Peyer's patch (tissue), 4 donors: ENCODE measurements around the gene MYL4.

Experiments used
- CTCF ChIP-seq, 6 experiments: fragments of 450-650 bp in 4 of 6; fragments of 200-600 bp in 2 of 6; sonication (generic) in 1 of 6; IDR thresholded peaks; one replicate each; pipeline ENCODE4 v1.5.1; 2017 to 2019; ENCODE audit warnings: antibody characterized with exemption in 6 of 6, mild to moderate bottlenecking in 3 of 6, moderate library complexity in 1 of 6
- POLR2A ChIP-seq, 2 donors: fragments of 450-650 bp; IDR thresholded peaks; one replicate each; pipeline ENCODE4 v1.5.1; 2017; ENCODE audit warnings: antibody characterized with exemption in 2 of 2, mild to moderate bottlenecking in 2 of 2, moderate library complexity in 2 of 2

GRCh38 chr17:47207143-47208067 is 1.7 kb upstream of the MYL4 start:
- TF ChIP-seq POLR2A (IDR thresholded peaks at IDR 0.05) (no peak), CTCF (IDR thresholded peaks at IDR 0.05) (no peak)
